Panc1 (cell line): Measurements from ENCODE around the gene COL4A2. TPM values are rescaled to one million over a fixed set of nuclear protein-coding genes. Genes with fewer than 3 reads are reported as not detected.

ENCODE experiments used
- ATAC-seq: fragments of 200-7000 bp; cut with Tn5 transposase; 2 replicates; pipeline ENCODE4 v1.9.1; 2020; ENCODE audit warnings: mild to moderate bottlenecking, moderate library complexity
- BruUV-seq: library from RNA; stranded (reverse); fragments of 400-500 nt; replicated peaks from 2 replicates; lab custom pipeline; 2021; lab: Mats Ljungman, UMichigan
- CTCF ChIA-PET: fragments of 300-600 bp; sonication (Branson Sonifier 250); formaldehyde crosslinking; loops from one replicate; lab custom pipeline; 2022; ENCODE audit warnings: antibody characterized with exemption; lab: Charles Lee
- POLR2A ChIA-PET: fragments of 300-600 bp; sonication (Branson Sonifier 250); formaldehyde crosslinking; loops from one replicate; lab custom pipeline; 2022; ENCODE audit warnings: antibody characterized with exemption; lab: Charles Lee
- DNase-seq: peaks from one replicate; pipeline ENCODE4 v3.0.0-alpha.2; 2010; ENCODE audit warnings: low read depth, low spot score
- H3K27ac ChIP-seq: 2 replicates; pipeline ENCODE4 v1.5.1; 2011; ENCODE audit warnings: mild to moderate bottlenecking, low read length, inconsistent platforms
- H3K27me3 ChIP-seq: fragments of 200-500 bp; sonication (Bioruptor generic); 2 replicates; pipeline ENCODE4 v1.6.0; 2014; ENCODE audit warnings: low read length, inconsistent platforms; ENCODE audit not compliant: control insufficient read depth, insufficient read depth
- H3K36me3 ChIP-seq: fragments of 200-500 bp; sonication (Bioruptor generic); 2 replicates; pipeline ENCODE4 v1.5.1; 2014; ENCODE audit warnings: inconsistent platforms, mild to moderate bottlenecking, low read length, moderate library complexity; ENCODE audit not compliant: control insufficient read depth, insufficient read depth
- H3K4me1 ChIP-seq: 2 replicates; pipeline ENCODE4 v1.5.1; 2011; ENCODE audit warnings: inconsistent platforms, mild to moderate bottlenecking, low read length, moderate library complexity; ENCODE audit not compliant: control insufficient read depth, insufficient read depth
- H3K4me3 ChIP-seq, 2 experiments: 2 replicates each; pipeline ENCODE4 v1.5.1; 2011 to 2012; ENCODE audit warnings: low read depth in 2 of 2, low read length in 2 of 2, mild to moderate bottlenecking in 2 of 2, inconsistent platforms in 1 of 2, moderate library complexity in 1 of 2
- H3K9me3 ChIP-seq: fragments of 200-500 bp; sonication (Bioruptor generic); 2 replicates; pipeline ENCODE4 v1.5.1; 2014; ENCODE audit warnings: low read depth, mild to moderate bottlenecking, inconsistent platforms, low read length, moderate library complexity; ENCODE audit not compliant: control insufficient read depth, insufficient read depth
- POLR2AphosphoS5 ChIP-seq: IDR thresholded peaks from 2 replicates; pipeline ENCODE4 v1.6.1; 2012; ENCODE audit warnings: mild to moderate bottlenecking, low read depth, low read length, moderate library complexity
- SIN3A ChIP-seq: IDR thresholded peaks from 2 replicates; pipeline ENCODE4 v1.6.1; 2012; ENCODE audit warnings: low read depth, mild to moderate bottlenecking, low read length, moderate library complexity, borderline replicate concordance; ENCODE audit not compliant: insufficient read depth
- TCF7L2 ChIP-seq: IDR thresholded peaks from 2 replicates; pipeline ENCODE4 v1.6.1; 2011; ENCODE audit warnings: mild to moderate bottlenecking, low read depth, low read length, inconsistent platforms
- in situ Hi-C: cut with HindIII; loops from 2 replicates; pipeline ENCODE4 v1.10.0; 2016; ENCODE audit warnings: low sequenced_read_pairs, low pct_unique_long_range_greater_than_20kb
- intact Hi-C: fragments of 100-400 bp; cut with micrococcal nuclease; formaldehyde crosslinking; loops from one replicate; pipeline ENCODE4 v1.10.0; 2022; ENCODE audit not compliant: unreplicated experiment
- total RNA-seq: library from RNA; stranded (reverse); gene quantifications from one replicate; pipeline ENCODE4 v1.2.1, GENCODE V29; 2021; ENCODE audit not compliant: unreplicated experiment
- TF ChIP-seq, protein P1 (sequence below): fragments of 450-650 bp; IDR thresholded peaks from 2 replicates; pipeline ENCODE4 v1.5.1; 2017; ENCODE audit warnings: mild to moderate bottlenecking
- TF ChIP-seq, protein P2 (sequence below), 2 experiments: IDR thresholded peaks; 2 replicates each; pipeline ENCODE4 v1.6.1; 2011 to 2012; ENCODE audit warnings: low read depth in 2 of 2, control low read depth in 1 of 2, low read length in 1 of 2, mild to moderate bottlenecking in 1 of 2, moderate library complexity in 1 of 2; ENCODE audit not compliant: insufficient read depth in 1 of 2

The COL4A2 gene
- total RNA-seq, 1 experiment from 2014 or later = 3.0 TPM

DNA sequence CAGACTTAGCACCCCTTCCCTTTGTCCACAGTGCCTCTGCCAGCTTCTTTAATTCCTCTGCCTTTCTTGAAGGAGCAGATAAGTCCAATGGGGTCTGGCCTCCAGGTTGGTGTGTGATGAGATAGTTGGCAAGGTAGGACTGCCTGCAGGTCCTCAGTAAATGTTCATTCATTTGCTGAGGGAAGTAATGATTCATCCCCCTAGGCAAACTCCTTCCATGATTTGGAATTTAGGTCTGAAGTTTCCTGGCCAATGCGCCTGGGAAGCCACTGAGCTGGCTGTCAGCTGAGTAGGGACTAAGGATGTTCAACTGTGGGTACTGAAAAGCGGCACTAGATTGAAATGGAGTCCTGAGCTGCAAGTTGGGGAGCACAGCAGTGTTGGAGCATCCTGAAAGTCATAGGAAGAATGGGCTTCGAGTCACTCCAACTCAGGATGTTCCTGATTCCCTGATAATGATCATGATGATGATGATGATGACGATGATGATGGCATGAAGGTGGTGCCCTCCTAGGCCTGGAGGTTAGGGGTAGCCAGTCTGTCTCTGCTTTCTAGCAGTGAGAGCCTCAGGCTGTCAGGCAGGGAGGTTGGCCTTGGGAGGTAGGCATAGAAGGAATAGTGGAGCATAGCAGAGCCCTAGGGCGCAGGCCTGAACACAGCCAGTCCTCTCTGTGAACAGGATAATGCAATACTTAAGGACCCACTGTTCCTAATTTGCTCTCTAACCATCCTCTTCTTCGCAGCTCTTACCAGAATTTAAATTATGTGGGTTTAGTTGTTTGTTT lies 44.7 kb downstream of the COL4A2 start:
- in situ Hi-C loops = no loop called here
- BruUV-seq = no TSS peak
- no peaks in the 10 kb centered on the region for H3K9me3 ChIP-seq
- no peaks in the 10 kb centered on the region for H3K36me3 ChIP-seq
- no peaks in the 10 kb centered on the region; the same call in 1 of the 2 replicates for H3K27me3 ChIP-seq
- H3K4me1 ChIP-seq = no peaks in the 10 kb centered on the region
- no peak overlapping the region for H3K27ac ChIP-seq
- POLR2A ChIA-PET = no interaction called here
- TF ChIP-seq, protein P1, sequence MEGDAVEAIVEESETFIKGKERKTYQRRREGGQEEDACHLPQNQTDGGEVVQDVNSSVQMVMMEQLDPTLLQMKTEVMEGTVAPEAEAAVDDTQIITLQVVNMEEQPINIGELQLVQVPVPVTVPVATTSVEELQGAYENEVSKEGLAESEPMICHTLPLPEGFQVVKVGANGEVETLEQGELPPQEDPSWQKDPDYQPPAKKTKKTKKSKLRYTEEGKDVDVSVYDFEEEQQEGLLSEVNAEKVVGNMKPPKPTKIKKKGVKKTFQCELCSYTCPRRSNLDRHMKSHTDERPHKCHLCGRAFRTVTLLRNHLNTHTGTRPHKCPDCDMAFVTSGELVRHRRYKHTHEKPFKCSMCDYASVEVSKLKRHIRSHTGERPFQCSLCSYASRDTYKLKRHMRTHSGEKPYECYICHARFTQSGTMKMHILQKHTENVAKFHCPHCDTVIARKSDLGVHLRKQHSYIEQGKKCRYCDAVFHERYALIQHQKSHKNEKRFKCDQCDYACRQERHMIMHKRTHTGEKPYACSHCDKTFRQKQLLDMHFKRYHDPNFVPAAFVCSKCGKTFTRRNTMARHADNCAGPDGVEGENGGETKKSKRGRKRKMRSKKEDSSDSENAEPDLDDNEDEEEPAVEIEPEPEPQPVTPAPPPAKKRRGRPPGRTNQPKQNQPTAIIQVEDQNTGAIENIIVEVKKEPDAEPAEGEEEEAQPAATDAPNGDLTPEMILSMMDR = no peak
- TF ChIP-seq, protein P2, sequence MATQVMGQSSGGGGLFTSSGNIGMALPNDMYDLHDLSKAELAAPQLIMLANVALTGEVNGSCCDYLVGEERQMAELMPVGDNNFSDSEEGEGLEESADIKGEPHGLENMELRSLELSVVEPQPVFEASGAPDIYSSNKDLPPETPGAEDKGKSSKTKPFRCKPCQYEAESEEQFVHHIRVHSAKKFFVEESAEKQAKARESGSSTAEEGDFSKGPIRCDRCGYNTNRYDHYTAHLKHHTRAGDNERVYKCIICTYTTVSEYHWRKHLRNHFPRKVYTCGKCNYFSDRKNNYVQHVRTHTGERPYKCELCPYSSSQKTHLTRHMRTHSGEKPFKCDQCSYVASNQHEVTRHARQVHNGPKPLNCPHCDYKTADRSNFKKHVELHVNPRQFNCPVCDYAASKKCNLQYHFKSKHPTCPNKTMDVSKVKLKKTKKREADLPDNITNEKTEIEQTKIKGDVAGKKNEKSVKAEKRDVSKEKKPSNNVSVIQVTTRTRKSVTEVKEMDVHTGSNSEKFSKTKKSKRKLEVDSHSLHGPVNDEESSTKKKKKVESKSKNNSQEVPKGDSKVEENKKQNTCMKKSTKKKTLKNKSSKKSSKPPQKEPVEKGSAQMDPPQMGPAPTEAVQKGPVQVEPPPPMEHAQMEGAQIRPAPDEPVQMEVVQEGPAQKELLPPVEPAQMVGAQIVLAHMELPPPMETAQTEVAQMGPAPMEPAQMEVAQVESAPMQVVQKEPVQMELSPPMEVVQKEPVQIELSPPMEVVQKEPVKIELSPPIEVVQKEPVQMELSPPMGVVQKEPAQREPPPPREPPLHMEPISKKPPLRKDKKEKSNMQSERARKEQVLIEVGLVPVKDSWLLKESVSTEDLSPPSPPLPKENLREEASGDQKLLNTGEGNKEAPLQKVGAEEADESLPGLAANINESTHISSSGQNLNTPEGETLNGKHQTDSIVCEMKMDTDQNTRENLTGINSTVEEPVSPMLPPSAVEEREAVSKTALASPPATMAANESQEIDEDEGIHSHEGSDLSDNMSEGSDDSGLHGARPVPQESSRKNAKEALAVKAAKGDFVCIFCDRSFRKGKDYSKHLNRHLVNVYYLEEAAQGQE (IDR thresholded peaks at IDR 0.05; ENCODE audit: insufficient read depth in 1 of 2, low read depth in 2 of 2, low read length in 1 of 2) = no peak
- TF ChIP-seq POLR2AphosphoS5 = no peak
- no peak for TF ChIP-seq SIN3A
- TF ChIP-seq TCF7L2 = no peak
- CTCF ChIA-PET = interaction anchor here (0.6 kb wide), 1 partner anchor 292 kb away, joined by 6 read pairs; no protein-coding TSS in a partner anchor
- no peak overlapping the region for H3K4me3 ChIP-seq
- ATAC-seq = no peak
- intact Hi-C loops = no loop called here
- DNase-seq = no peak

DNA sequence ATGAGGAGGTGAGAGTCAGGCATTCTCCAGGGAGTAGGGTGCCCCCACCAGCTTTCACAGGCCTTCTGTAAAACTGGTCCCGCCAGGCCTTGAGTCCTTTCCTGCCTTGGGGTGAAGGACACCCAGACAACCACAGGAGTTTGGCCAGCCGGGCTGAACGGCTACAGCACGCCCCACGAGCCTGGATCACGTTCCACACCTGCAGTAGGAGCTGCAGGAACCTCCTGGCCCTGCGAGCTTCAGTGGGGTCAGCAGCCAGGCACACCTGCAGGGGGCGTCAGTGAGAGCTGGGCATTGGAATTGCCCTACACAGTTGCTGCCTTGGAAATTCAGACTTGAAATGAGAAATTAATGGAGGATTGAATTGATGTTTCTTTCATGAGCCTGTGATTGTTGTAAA lies 45.7 kb downstream of the COL4A2 start:
- H3K4me3 ChIP-seq = no peak overlapping the region
- DNase-seq (no peak), ATAC-seq (no peak)
- H3K27ac ChIP-seq = no peak overlapping the region
- H3K4me1 ChIP-seq = no peaks in the 10 kb centered on the region
- intact Hi-C loops = no loop called here
- no peaks in the 10 kb centered on the region for H3K36me3 ChIP-seq
- TF ChIP-seq, protein P1 = no peak
- TF ChIP-seq POLR2AphosphoS5 (no peak), TCF7L2 (no peak), SIN3A (no peak)
- TF ChIP-seq, protein P2 (IDR thresholded peaks at IDR 0.05; ENCODE audit: insufficient read depth in 1 of 2, low read depth in 2 of 2, low read length in 1 of 2) = no peak
- BruUV-seq = no TSS peak
- CTCF ChIA-PET = no interaction called here
- no peaks in the 10 kb centered on the region; the same call in 1 of the 2 replicates for H3K27me3 ChIP-seq
- in situ Hi-C loops = no loop called here
- H3K9me3 ChIP-seq = no peaks in the 10 kb centered on the region
- POLR2A ChIA-PET = no interaction called here
